HG03196 (cell line): ENCODE data around the gene DPM3.
"Not testable (repeated sequence)": the region's sequence is repeated elsewhere in the genome, so short reads cannot be mapped to it uniquely, and the experiment has no call there.

ENCODE experiments used
- ATAC-seq: cut with Tn5 transposase; IDR thresholded peaks from one replicate; pipeline ENCODE4 v1.9.1; 2021; ENCODE audit not compliant: unreplicated experiment

DPM3 gene

GRCh38 chr1:155175927-155176371 lies 35.6 kb upstream of the DPM3 start:
- no peak for ATAC-seq

DNA sequence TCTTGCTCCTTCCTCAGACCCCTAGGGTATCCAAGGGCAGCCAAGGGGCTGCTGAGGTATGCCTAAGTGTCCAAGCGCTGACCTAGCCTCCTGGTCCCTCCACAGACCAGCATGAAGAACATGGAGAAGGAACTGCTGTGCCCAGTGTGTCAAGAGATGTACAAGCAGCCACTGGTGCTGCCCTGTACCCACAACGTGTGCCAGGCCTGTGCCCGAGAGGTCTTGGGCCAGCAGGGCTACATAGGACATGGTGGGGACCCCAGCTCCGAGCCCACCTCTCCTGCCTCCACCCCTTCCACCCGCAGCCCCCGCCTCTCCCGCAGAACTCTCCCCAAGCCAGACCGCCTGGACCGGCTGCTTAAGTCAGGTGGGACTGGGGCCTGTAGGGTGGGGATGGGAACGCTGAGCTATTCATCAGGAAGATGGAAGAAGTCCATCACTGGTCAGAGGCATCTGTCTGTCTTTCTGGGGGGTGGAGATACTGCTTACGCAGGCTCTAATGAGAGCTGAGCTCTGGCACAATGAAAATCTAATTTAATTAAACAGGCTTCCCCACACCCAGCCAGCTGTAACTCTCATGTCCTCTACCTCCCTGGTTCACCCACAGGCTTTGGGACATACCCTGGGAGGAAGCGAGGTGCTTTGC lies 35.1 kb upstream of the DPM3 start:
- ATAC-seq = no peak

- ATAC-seq = no peak
Measured at GRCh38 chr1:155174324-155175280, 34.3 kb upstream of the DPM3 start.

GRCh38 chr1:155173478-155174323 lies 33.4 kb upstream of the DPM3 start, which contains the start of gene TRIM46:
TRIM46 (plus strand) TSS chr1:155173849; CDS start chr1:155173967, 118 bp downstream.
- no peak for ATAC-seq

- ATAC-seq = peak; percentile 68
Measured at GRCh38 chr1:155172732-155173477, 32.6 kb upstream of the DPM3 start, which contains the start of gene KRTCAP2. KRTCAP2 (minus strand) TSS chr1:155173304; CDS start chr1:155173224, 80 bp downstream.

DNA sequence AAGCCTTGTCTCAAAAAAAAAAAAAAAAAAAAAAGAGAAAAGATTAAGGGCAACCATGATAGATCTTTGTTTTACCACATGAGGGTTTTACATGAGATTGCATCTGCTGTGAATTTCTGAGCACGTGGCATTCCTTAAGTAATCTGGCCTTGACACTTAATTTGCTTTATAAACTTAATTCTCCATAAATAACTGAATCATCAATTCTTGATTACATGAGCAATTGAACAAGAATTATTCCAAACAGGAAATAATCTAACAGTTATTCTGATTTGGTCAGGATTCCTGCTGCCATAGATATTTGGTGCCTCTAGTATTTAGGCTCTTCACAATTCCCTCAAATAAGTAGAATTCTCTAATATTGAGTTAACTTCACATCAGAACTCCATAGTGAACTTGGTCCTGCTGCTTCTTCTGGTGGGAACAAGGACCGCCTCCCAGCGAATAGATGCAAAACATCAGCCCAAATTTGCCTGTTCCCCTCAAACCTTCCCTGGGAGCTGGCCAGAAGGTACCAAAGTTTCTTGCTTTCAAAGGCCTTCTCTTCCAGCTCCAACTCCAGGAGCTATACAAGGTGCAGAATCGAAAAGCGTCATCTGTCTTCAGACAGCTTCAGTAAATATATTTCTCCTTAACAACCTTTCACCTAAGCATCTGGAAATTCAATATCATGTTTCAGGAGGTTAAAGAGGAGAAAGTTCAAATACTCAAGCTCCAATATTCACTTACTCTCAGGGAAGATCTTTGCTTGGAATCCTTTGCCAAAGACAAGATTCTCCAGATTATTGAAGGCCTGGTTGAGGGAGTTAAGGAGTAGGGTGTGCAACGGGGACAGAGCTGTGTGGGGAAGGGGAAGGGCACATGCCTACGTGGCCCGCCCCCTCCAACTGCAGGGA lies 31.8 kb upstream of the DPM3 start:
- peak; percentile 8 for ATAC-seq

- ATAC-seq = no peak
Measured at GRCh38 chr1:155170806-155171205, 30.5 kb upstream of the DPM3 start.

DNA sequence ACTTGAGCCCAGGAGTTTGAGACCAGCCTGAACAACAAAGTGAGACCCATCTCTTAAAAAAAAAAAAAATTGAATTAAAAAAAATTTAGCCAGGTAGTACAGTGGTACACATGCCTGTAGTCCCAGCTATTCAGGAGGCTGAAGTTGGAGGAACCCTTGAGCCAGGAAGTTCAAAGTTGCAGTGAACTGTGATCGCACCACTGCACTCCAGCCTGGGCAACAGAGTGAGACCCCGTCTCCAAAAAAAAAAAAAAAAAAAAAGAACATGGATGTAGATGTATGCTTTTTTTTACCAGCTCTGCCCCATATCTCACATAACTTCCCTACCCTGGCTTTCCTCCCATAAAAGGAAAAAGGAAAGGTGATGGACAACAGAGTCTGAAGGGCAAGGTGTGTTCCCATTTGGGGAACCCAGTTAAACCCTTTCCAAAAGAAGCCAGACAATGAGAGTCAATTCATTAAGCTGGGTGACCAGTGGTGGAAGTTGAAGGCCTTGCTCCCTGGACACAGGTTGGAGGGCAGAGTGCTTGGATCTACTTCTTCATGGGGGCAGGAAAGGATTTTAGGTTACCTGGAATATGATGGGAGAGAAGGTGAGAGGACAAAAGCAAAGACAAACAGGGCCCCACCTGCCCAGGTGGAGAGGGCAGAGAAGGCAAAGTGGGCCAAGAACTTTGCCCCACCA lies 29.9 kb upstream of the DPM3 start:
- ATAC-seq = no peak

- no peak for ATAC-seq
Measured at GRCh38 chr1:155169541-155169940, 29.2 kb upstream of the DPM3 start.

DNA sequence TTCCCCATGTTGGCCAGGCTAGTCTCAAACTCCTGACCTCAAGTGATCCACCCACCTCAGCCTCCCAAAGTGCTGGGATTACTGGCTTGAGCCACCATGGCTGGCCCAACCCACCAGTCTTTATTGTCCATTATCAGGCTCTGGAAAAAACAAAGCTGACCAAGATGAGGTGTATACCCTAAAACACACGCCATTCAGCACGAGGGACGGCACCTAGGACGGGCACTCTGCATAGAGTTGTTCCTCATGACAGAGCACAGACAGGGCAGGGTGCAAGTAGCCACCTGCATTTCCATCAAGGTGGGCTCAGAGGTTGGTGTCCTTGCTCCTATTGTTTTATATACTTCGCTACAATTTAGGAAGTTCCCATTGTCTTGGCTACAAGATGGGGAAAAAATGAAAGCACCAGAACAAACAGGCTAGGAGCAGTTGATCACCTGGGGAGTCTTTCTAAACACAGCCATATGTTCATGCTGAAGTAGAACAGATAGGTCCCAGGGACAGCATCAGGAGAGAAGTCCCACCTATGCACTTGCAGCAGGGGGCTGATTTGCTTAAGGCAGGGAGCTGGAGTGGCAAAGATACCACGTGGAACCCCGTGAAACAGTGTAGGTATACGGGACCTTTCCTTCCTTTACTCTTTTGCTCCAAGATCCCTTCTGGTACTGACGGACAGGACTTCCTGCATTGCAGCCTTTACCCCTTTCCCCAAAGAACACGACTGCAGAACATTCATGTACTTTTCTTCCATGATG lies 28.3 kb upstream of the DPM3 start:
- no peak for ATAC-seq

DNA sequence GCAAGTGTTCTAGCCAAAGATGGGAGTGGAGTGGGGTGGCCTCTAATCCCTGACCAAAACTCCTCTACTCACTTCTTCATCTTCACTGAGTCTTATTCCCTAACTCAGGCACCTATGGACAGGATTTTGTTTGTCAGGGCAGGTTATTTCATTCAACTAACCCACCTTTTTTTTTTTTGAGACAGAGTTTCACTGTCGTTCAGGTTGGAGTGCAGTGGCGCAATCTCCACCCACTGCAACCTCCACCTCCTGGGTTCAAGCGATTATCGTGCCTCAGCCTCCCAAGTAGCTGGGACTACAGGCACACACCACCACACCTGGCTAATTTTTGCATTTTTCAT lies 27.7 kb upstream of the DPM3 start:
- not testable (repeated sequence) for ATAC-seq

- ATAC-seq = peak; percentile 48
Measured at GRCh38 chr1:155167166-155168104, 27.1 kb upstream of the DPM3 start.

GRCh38 chr1:155166471-155167165 lies 26.3 kb upstream of the DPM3 start:
- ATAC-seq = no peak

- ATAC-seq = no peak
Measured at GRCh38 chr1:155166051-155166470, 25.7 kb upstream of the DPM3 start.

DNA sequence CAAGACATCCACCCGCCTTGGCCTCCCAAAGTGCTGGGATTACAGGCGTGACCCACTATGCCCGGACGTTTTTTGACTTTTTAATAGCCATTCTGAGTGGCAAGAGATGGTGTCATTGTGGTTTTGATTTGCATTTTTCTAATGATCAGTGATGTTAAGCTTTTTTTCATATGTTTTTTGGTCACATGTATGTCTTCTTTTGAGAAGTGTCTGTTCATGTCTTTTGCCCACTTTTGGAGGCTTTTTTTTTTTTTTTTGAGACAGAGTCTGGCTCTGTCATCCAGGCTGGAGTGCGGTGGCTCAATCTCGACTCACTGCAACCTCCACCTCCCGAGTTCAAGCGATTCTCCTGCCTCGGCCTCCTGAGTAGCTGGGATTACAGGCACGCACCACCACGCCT lies 24.3 kb upstream of the DPM3 start:
- not testable (repeated sequence) for ATAC-seq

DNA sequence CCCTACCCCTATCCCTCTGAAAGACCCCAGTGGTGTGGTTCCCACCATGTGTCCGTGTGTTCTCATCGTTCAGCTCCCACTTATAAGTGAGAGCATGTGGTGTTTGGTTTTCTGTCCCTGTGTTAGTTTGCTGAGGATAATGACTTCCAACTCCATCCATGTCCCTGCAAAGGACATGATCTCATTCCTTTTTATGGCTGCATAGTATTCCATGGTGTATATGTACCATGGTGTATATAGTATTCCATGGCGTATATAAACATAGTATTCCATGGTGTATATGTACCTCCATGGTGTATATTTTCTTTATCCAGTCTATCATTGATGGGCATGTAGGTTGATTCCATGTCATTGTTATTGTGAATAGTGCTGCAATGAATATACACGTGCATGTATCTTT lies 23.5 kb upstream of the DPM3 start:
- ATAC-seq = not testable (repeated sequence)
